ENCODE results near the gene RGL4. TPM values are rescaled to one million over a fixed set of nuclear protein-coding genes. Genes with fewer than 3 reads are reported as not detected.
"Not testable (repeated sequence)": the region's sequence is repeated elsewhere in the genome, so short reads cannot be mapped to it uniquely, and the experiment has no call there.

Gene RGL4, protein sequence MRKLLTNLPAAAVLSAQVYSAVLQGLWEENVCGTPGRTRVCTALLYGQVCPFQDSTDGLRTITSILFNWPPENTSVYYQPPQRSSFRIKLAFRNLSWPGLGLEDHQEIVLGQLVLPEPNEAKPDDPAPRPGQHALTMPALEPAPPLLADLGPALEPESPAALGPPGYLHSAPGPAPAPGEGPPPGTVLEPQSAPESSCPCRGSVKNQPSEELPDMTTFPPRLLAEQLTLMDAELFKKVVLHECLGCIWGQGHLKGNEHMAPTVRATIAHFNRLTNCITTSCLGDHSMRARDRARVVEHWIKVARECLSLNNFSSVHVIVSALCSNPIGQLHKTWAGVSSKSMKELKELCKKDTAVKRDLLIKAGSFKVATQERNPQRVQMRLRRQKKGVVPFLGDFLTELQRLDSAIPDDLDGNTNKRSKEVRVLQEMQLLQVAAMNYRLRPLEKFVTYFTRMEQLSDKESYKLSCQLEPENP
- not detected in 2 replicates for total RNA-seq

- DNase-seq: no peak
These were observed at the start of gene RGL4 for GRCh38 chr22:23690713-23691112. Gene RGL4, plus strand, starts transcription at chr22:23691013. Its CDS starts 1,018 bp downstream, at chr22:23692031.

GRCh38 chr22:23646526-23646925, 44.3 kb upstream of the RGL4 start:
- not testable (repeated sequence) for DNase-seq

DNA sequence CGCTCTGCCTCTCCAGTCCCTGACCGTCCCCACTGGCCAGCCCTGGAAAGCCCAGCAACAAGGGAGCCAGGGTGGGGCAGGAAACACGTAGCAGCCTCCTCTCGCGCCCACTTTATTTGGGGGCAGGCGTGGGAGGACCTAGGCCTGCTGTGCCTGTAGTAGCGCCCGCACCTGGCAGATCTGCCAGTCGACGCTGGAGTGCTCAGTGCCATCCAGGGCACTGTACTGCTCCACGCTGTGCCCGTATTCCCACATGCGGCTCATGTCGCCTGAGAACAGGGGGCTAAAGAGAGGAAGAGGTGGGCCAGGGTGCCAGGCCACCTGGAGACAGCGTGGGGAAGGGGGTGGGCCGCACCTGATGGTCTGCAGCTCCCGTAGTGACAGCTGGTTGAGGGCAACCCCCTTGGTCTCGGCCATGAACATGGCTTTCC, 41.7 kb upstream of the RGL4 start:
- DNase-seq: no peak

DNA sequence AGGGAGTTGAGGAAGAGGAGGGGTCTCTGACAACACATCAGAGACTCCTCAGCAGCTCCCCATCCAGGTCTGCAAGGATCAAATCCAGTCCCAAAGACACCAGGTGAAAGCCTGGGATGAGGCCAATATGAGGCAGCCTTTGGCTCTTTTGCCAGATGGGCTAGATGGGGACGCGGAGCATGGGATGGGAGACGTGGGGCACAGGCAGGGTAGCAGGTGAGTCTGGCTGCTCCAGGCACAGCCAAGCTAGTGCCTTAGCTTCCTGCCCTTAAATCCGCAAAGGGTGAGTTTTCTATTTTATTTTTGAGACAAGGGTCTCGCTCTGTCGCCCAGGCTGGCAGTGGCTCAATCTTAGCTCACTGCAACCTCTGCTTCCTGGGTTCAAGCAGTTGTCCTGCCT, 39.1 kb upstream of the RGL4 start:
- no peak for DNase-seq

GRCh38 chr22:23652286-23652685, 38.5 kb upstream of the RGL4 start:
- DNase-seq: no peak

GRCh38 chr22:23652711-23653110, 38.1 kb upstream of the RGL4 start:
- DNase-seq: no peak

- no peak for DNase-seq
These were observed 34.8 kb upstream of the RGL4 start for GRCh38 chr22:23655891-23656475.

DNA sequence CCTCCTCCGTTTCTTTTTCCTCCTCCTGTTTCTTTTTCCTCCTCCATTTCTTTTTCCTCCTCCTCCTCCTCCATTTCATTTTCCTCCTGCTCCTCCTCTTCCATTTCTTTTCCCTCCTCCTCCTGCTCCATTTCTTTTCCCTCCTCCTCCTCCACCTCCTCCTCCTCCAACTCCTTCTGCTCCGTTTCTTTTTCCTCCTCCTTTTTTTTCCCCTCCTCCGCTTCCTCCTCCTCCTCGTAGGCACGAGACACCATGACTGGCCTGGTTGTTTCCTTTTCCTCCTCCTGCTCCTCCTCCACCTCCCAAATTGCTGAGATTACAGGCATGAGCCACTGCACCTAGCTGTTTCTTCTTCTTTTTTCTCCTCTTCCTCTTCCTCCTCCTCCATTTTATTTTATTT, 33.1 kb upstream of the RGL4 start:
- DNase-seq: peak; percentile 14

DNA sequence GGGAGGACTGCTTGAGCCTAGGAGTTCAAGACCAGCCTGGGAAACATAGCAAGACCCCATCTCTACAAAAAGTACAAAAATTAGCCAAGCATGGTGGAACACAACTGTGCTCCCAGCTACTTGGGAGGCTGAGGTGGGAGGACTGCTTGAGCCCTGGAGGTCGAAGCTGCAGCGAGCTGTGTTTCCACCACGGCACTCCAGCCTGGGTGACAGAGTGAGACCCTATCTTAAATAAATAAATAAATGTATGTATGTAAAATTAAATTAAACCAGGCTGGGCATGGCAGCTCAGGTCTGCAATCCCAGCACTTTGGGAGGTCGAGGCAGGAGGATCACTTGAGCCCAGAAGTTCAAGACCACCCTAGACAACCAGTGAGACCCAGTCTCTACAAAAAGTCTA, 30.4 kb upstream of the RGL4 start:
- not testable (repeated sequence) for DNase-seq

GRCh38 chr22:23670378-23671295, 20.2 kb upstream of the RGL4 start:
- DNase-seq: no peak

DNA sequence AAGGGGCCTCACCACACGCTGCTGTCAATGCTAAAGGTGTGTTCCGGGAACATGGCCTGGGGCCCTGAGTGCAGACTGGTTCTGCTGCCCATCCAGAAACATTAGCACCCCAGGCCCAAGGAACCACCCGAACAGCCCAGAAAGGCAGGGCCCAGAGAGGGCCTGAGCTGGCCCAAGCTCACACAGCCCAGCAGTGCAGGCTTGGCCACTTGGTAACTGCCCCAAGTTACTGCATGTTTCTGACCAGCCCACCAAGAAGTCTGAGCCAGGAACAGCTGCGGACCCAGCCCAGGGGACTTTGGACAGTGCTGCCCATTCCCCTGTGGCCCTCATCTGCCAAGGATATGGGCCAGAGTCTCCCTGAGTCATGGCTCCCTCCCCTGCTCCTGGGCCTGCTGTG, 19.4 kb upstream of the RGL4 start:
- DNase-seq: not testable (repeated sequence)

DNA sequence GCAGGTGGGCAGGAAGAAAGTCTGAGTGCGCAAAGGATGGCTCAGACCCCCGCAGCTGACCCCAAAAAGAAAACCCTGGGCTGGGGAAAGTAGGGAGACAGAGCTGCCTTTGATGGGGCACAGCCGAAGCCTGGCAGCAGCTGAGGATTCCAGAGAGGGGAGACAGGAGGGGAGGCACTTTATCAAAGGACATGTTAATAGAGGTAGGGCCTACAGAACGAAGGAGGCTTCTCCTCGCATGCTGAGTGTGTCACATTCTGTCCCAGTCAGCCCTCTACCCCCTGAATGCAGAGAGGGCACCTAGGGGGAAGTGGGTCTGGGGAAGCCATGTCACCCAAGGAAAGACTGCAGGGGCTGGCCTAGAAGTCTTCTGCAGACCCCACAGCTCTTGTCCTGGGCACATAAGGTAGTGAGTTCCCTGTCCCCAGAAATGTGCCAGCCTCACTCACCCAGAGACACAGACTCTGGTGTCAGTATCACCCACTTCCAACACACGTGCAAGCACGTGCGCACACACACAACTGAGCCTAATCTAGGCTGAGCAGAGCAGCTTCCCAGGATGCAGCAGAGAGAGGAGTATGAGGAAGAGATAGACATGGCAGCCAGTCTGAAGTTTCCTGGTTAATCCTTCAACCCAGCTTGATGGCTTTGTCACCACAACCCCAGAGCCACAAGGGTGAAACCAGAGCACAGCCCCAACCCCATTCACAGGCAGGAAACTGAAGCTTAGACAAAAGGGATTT, 18.3 kb upstream of the RGL4 start:
- DNase-seq: not testable (repeated sequence)

- DNase-seq: no peak
These were observed 17.7 kb upstream of the RGL4 start for GRCh38 chr22:23673050-23673620.

DNA sequence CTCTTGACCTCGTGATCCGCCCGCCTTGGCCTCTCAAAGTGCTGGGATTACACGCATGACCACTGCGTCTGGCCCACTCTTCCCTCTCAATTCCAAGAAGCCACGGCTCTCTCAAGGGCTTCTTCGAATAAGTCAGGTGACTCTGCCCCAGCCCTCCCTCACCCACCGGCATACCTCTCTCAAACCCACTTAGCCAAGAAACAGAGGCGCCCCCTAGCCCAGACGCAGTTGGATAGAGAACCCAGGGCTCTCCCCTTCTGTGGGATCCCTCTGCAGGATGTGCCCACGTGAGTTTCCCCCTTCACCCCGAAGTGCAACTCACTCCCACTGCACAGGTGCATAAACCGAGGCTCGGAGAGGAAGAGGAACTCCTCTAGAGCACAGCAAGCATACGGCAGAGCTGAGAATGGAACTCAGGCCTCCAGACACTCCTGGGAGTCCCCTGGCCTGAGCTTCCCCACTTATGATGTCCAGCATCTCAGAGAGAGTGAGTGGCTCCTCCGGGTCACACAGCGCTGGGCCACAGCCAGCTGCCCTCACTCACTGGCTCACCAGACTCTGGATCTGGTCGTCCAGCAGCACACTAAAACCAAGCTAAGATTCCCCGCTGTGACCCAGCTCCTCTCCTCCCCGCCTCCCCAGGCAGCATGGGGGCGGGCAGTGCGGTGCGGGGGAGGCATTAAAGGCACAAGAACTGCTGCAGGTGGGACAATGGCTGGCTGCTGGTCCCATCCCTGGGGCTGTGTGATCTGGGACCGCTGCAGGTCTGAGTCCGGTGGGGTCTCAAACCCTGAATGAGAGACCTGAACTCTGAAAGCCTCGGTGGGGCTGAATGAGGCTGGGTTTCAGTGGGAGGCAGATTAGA, 16.8 kb upstream of the RGL4 start:
- DNase-seq: no peak

- DNase-seq: not testable (repeated sequence)
These were observed 15.8 kb upstream of the RGL4 start for GRCh38 chr22:23674886-23675501.

DNA sequence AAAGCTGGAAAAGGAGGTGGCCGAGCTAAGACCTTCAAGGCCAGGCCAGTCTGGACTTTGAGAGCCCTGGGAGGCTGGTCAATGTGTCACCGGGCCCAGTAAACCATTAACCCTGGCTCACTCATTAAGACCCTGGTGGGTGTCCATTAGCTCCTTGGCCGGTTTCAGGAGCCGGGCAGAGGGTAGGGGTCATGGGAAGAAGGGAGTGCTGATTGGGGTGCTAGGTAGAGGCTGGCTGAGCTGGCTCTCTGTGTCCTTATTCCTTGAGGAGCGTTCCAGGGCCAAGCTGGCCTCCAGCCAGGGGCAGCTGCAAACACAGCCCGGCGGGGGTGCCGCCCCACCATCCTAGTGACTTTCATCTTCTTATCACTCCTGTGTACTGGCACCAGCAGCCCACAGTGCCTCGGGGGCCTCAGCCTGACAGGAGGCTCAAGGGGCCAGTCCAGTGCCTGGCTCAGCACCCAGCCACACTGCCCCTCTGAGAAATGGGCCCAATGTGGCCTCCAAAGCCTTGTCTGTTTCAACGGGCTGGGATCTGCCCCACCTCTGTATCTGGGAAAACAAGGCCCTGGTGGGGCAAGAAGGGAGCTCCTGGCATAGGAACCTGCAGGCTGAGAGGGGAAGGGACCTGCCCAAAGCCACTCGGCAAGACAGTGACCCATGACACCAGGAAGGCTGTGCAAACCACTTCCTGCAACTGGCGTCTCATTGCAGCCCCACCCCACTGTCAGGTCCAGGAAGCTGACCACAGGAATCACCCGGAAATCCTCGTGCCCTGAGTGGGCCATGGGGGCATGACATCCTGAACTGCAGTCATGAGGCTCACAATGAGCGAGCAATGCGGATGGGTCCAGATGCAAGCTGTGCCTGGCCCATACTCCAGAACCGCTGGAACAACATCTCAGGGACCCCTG, 15.1 kb upstream of the RGL4 start:
- no peak for DNase-seq

DNA sequence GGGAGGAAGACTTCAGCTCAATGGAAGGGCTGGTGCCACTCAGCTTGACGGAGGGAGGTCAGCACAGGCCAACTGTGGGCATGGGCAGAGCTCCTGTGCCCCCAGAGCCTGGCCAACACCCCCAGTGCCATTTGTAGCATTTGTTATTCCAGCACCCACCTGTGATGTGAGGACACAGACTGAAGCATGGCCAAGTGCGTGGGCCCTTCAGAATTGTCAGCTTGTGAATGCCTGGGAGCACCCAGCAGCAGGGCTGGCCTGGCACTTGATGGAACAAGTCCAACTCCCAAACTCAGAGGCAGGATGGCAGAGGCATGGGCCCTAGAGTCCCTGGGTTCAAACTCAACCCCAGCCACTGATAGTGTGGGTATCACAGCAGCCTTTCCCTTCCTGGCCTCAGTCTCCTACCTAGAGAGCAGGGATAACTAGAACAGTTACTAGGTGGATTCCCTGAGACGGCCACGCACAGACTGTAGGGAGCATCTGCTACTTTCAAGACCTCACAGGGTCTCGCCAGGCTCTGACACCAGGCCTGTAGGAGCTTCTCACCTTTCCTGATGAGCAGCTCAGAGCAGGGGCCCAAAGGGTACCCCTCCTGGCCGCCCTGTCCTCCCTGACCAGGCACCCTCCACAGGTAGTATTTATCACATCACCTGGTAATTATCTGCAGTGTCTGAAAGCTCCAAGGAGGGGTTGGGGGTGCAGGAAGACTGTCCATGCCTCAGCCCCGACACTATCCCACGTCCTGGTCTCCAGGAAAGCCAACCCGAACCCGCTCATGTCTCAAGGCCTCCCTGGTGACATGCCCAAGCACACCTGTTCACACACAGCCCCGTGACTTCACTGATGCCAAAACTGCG, 13.7 kb upstream of the RGL4 start:
- DNase-seq: not testable (repeated sequence)

- DNase-seq: no peak
These were observed 13.2 kb upstream of the RGL4 start for GRCh38 chr22:23677701-23677995.

GRCh38 chr22:23678133-23678532, 12.7 kb upstream of the RGL4 start:
- no peak for DNase-seq
